Activated T-cell treated with anti-CD3 and anti-CD28 coated beads, Interleukin-2, amount 50 U/mL, for 24 hours (primary cell): ENCODE results near the gene VWF.
"Not testable (repeated sequence)": the region's sequence is repeated elsewhere in the genome, so short reads cannot be mapped to it uniquely, and the experiment has no call there.

ENCODE experiments used
- DNase-seq: peaks from one replicate; pipeline ENCODE4 v3.0.0-alpha.2; 2020
- H3K27ac Mint-ChIP-seq: 2 replicates; pipeline ENCODE4 v1.8.0; 2020; ENCODE audit warnings: mild to moderate bottlenecking, mixed read lengths
- H3K27me3 Mint-ChIP-seq: 2 replicates; pipeline ENCODE4 v1.8.0; 2020; ENCODE audit warnings: mixed read lengths
- H3K36me3 Mint-ChIP-seq: 2 replicates; pipeline ENCODE4 v1.8.0; 2020; ENCODE audit warnings: low read depth, mixed read lengths
- H3K4me1 Mint-ChIP-seq: 2 replicates; pipeline ENCODE4 v1.8.0; 2020; ENCODE audit warnings: low read depth, mixed read lengths
- H3K4me3 Mint-ChIP-seq: 2 replicates; pipeline ENCODE4 v1.8.0; 2020; ENCODE audit warnings: mild to moderate bottlenecking, moderate library complexity, mixed read lengths
- H3K9me3 Mint-ChIP-seq: 2 replicates; pipeline ENCODE4 v1.8.0; 2020; ENCODE audit warnings: mixed read lengths

Gene VWF

GRCh38 chr12:6125310-6125608 is 789 bp upstream of the VWF start:
- Mint-ChIP-seq H3K4me3 (no peak overlapping the region), H3K36me3 (no peaks in the 10 kb centered on the region), H3K4me1 (no peaks in the 10 kb centered on the region), H3K27me3 (no peaks in the 10 kb centered on the region), H3K9me3 (no peaks in the 10 kb centered on the region), H3K27ac (no peak overlapping the region)
- DNase-seq = no peak

DNA sequence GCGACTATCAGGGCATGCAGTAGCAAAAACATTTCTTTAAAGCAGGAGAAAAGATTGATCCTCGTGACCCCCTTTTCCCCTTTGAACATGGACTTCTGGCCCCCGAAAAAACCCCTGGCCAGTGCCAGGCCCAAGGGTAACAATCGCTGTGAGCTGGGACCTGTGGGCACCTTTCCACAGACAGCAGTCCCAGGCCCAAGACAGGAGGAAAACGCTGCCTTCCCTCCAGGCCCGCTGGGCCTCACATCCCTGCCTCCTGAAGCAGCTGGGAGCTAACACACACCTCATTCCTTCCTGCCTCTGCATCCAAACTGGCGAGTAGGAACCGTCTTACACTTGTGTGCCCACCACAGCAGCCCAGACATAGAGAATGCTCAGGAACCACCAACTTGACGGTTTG is 1.2 kb downstream of the VWF start:
- no peaks in the 10 kb centered on the region for H3K36me3 Mint-ChIP-seq
- no peaks in the 10 kb centered on the region for H3K9me3 Mint-ChIP-seq
- peak overlapping the region; percentile 22 for H3K27ac Mint-ChIP-seq
- H3K4me1 Mint-ChIP-seq = no peaks in the 10 kb centered on the region
- no peak for DNase-seq
- H3K4me3 Mint-ChIP-seq = no peak overlapping the region
- peaks cover 6% of the 10 kb centered on the region for H3K27me3 Mint-ChIP-seq

DNA sequence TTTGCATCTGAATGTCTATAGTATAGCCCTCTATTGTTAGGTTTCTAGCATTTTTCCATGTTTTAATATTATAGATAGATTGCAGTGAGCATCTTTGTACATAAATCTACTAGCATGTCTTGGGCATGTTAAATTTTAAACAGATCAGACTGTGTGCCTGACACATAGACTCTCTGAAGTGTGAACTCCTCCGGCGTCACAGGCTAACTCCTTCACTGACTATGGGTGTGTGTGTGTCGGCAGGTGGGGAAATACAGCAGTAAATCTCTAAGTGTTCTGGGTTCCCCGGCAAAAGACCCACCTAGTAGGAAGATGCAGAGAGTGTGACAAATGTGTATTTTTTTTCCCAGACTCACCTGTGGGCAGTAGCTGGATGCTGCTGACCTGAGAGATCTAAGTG is 2.3 kb downstream of the VWF start:
- Mint-ChIP-seq H3K27me3 (peaks cover 6% of the 10 kb centered on the region), H3K27ac (no peak overlapping the region), H3K9me3 (no peaks in the 10 kb centered on the region), H3K4me3 (no peak overlapping the region), H3K4me1 (no peaks in the 10 kb centered on the region), H3K36me3 (no peaks in the 10 kb centered on the region)
- no peak for DNase-seq

GRCh38 chr12:6120796-6121473 is 3.5 kb downstream of the VWF start:
- Mint-ChIP-seq H3K4me1 (no peaks in the 10 kb centered on the region), H3K4me3 (no peak overlapping the region), H3K27me3 (peaks cover 10% of the 10 kb centered on the region), H3K9me3 (no peaks in the 10 kb centered on the region), H3K27ac (no peak overlapping the region), H3K36me3 (no peaks in the 10 kb centered on the region)
- DNase-seq = no peak

- Mint-ChIP-seq H3K9me3 (no peaks in the 10 kb centered on the region), H3K4me3 (no peak overlapping the region), H3K27ac (no peak overlapping the region), H3K4me1 (peaks cover 4% of the 10 kb centered on the region), H3K27me3 (peaks cover 10% of the 10 kb centered on the region), H3K36me3 (no peaks in the 10 kb centered on the region)
- DNase-seq = no peak
These were observed 5.4 kb downstream of the VWF start for GRCh38 chr12:6118891-6119568.

DNA sequence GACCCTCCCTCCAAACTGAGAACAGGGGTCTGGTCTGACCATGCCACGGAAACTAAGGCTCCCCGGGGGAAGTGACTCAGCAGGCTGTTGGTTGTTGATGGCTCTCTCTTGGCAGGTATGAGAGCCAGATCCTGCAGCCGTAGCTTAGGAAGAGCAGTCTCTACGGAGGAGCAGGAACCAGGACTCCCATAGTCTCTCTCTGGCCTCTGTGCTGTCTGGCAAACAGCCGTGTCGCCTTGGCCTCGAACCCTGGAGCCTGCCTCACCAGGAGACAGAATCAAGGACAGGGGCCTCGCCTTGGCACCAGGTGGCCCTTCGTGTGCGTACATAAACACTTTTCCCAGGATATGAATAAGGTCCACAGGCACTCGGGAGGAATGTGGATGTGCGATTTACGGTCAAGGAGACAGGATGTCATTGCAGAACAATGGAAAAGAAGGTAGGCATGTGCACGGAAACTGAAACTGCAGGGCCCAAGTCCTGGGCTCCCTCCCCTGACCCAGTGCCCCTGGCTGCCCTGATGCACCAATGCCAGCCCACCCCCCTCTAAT is 7.9 kb downstream of the VWF start:
- DNase-seq = no peak
- Mint-ChIP-seq H3K4me1 (peaks cover 4% of the 10 kb centered on the region), H3K9me3 (no peaks in the 10 kb centered on the region), H3K27me3 (peaks cover 10% of the 10 kb centered on the region), H3K27ac (no peak overlapping the region), H3K4me3 (no peak overlapping the region), H3K36me3 (no peaks in the 10 kb centered on the region)

GRCh38 chr12:6115389-6115788 is 9.1 kb downstream of the VWF start:
- Mint-ChIP-seq H3K36me3 (no peaks in the 10 kb centered on the region), H3K27ac (no peak overlapping the region), H3K9me3 (no peaks in the 10 kb centered on the region), H3K27me3 (peaks cover 10% of the 10 kb centered on the region), H3K4me3 (no peak overlapping the region), H3K4me1 (peaks cover 4% of the 10 kb centered on the region)
- DNase-seq = no peak

GRCh38 chr12:6114476-6114870 is 10.0 kb downstream of the VWF start:
- no peak overlapping the region for H3K4me3 Mint-ChIP-seq
- H3K27me3 Mint-ChIP-seq = peaks cover 10% of the 10 kb centered on the region
- H3K36me3 Mint-ChIP-seq = no peaks in the 10 kb centered on the region
- DNase-seq = no peak
- no peak overlapping the region for H3K27ac Mint-ChIP-seq
- no peaks in the 10 kb centered on the region for H3K9me3 Mint-ChIP-seq
- H3K4me1 Mint-ChIP-seq = peaks cover 4% of the 10 kb centered on the region

- H3K27ac Mint-ChIP-seq = no peak overlapping the region
- H3K36me3 Mint-ChIP-seq = no peaks in the 10 kb centered on the region
These were observed 10.6 kb downstream of the VWF start for GRCh38 chr12:6113691-6114475.

GRCh38 chr12:6112004-6112403 is 12.5 kb downstream of the VWF start:
- H3K36me3 Mint-ChIP-seq = no peaks in the 10 kb centered on the region
- no peak overlapping the region for H3K4me3 Mint-ChIP-seq

More at GRCh38 chr12:6113691-6114475, 10.6 kb downstream of the VWF start:
- Mint-ChIP-seq H3K4me1 (peaks cover 4% of the 10 kb centered on the region), H3K27me3 (peaks cover 5% of the 10 kb centered on the region), H3K9me3 (peaks cover 2% of the 10 kb centered on the region), H3K4me3 (no peak overlapping the region)
- DNase-seq = no peak

GRCh38 chr12:6110006-6110405 is 14.5 kb downstream of the VWF start:
- DNase-seq = no peak
- no peaks in the 10 kb centered on the region for H3K27me3 Mint-ChIP-seq
- no peak overlapping the region for H3K27ac Mint-ChIP-seq
- no peak overlapping the region for H3K4me3 Mint-ChIP-seq
- no peaks in the 10 kb centered on the region for H3K4me1 Mint-ChIP-seq
- no peaks in the 10 kb centered on the region for H3K36me3 Mint-ChIP-seq
- H3K9me3 Mint-ChIP-seq = peaks cover 2% of the 10 kb centered on the region

More at GRCh38 chr12:6112004-6112403, 12.5 kb downstream of the VWF start:
- Mint-ChIP-seq H3K9me3 (peaks cover 2% of the 10 kb centered on the region), H3K27me3 (peaks cover 2% of the 10 kb centered on the region), H3K4me1 (peaks cover 4% of the 10 kb centered on the region), H3K27ac (no peak overlapping the region)
- DNase-seq = no peak

GRCh38 chr12:6106218-6106617 is 18.3 kb downstream of the VWF start:
- H3K9me3 Mint-ChIP-seq = peaks cover 2% of the 10 kb centered on the region
- no peak overlapping the region for H3K27ac Mint-ChIP-seq
- no peaks in the 10 kb centered on the region for H3K36me3 Mint-ChIP-seq
- no peaks in the 10 kb centered on the region for H3K27me3 Mint-ChIP-seq
- H3K4me3 Mint-ChIP-seq = no peak overlapping the region
- H3K4me1 Mint-ChIP-seq = peaks cover 4% of the 10 kb centered on the region
- no peak for DNase-seq

DNA sequence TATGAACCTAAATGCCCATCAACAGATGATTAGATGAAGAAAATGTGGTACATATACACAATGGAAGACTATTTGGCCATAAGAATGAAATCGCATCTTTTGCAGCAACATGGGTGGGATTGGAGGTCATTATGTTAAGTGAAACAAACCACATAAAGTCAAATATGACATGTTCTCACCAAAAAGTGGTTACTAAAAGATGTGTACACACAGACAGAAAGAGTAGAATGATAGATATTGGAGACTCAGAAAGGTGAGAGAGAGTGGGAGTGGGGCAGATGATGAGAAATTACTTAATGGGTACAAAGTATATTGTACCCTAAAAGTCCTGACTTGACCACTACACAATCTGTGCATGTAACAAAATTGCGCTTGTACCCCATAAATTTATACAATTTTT is 19.6 kb downstream of the VWF start:
- Mint-ChIP-seq H3K27me3 (no peaks in the 10 kb centered on the region), H3K4me3 (no peak overlapping the region), H3K27ac (no peak overlapping the region), H3K4me1 (peaks cover 4% of the 10 kb centered on the region), H3K36me3 (no peaks in the 10 kb centered on the region), H3K9me3 (peaks cover 2% of the 10 kb centered on the region)
- no peak for DNase-seq

GRCh38 chr12:6104027-6104426 is 20.4 kb downstream of the VWF start:
- DNase-seq = no peak

GRCh38 chr12:6102021-6102420 is 22.4 kb downstream of the VWF start:
- not testable (repeated sequence) for H3K36me3 Mint-ChIP-seq, H3K4me3 Mint-ChIP-seq, H3K9me3 Mint-ChIP-seq, H3K27ac Mint-ChIP-seq, H3K27me3 Mint-ChIP-seq, DNase-seq, H3K4me1 Mint-ChIP-seq

More at GRCh38 chr12:6104027-6104426, 20.4 kb downstream of the VWF start:
- Mint-ChIP-seq H3K4me1 (peaks cover 4% of the 10 kb centered on the region), H3K27me3 (no peaks in the 10 kb centered on the region), H3K4me3 (no peak overlapping the region), H3K9me3 (no peaks in the 10 kb centered on the region), H3K27ac (no peak overlapping the region), H3K36me3 (no peaks in the 10 kb centered on the region)
